Liver (tissue), 3 donors: ENCODE data around the gene ARF1.

ENCODE experiments used
- CTCF ChIP-seq: fragments of 150-350 bp; IDR thresholded peaks from 2 replicates; pipeline ENCODE4 v1.5.1; 2017; ENCODE audit warnings: improper control_type of control experiment, low read depth, low read length; ENCODE audit not compliant: missing input control
- FOXA1 ChIP-seq: IDR thresholded peaks from 2 replicates; pipeline ENCODE4 v1.6.1; 2016; ENCODE audit warnings: antibody characterized with exemption
- FOXA2 ChIP-seq: IDR thresholded peaks from 2 replicates; pipeline ENCODE4 v1.6.1; 2016; ENCODE audit warnings: antibody characterized with exemption
- HNF4G ChIP-seq: IDR thresholded peaks from 2 replicates; pipeline ENCODE4 v1.6.1; 2016; ENCODE audit warnings: antibody characterized with exemption
- JUND ChIP-seq, 2 donors: IDR thresholded peaks; 2 replicates each; pipeline ENCODE4 v1.6.1; 2016; ENCODE audit warnings: antibody characterized with exemption in 2 of 2
- MAX ChIP-seq: IDR thresholded peaks from 2 replicates; pipeline ENCODE4 v1.6.1; 2016; ENCODE audit warnings: antibody characterized with exemption
- RAD21 ChIP-seq, 2 donors: IDR thresholded peaks; 2 replicates each; pipeline ENCODE4 v1.6.1; 2016; ENCODE audit warnings: antibody characterized with exemption in 2 of 2, mild to moderate bottlenecking in 2 of 2
- REST ChIP-seq: IDR thresholded peaks from 2 replicates; pipeline ENCODE4 v1.6.1; 2016; ENCODE audit warnings: antibody characterized with exemption, mild to moderate bottlenecking
- RXRA ChIP-seq, 2 donors: IDR thresholded peaks; 2 replicates each; pipeline ENCODE4 v1.6.1; 2017 to 2018; ENCODE audit warnings: antibody characterized with exemption in 2 of 2, mild to moderate bottlenecking in 1 of 2
- SP1 ChIP-seq: IDR thresholded peaks from 2 replicates; pipeline ENCODE4 v1.6.1; 2018; ENCODE audit warnings: antibody characterized with exemption, mild to moderate bottlenecking
- TAF1 ChIP-seq: conservative IDR thresholded peaks from 2 replicates; pipeline ENCODE4 v1.6.1; 2016; ENCODE audit warnings: antibody characterized with exemption, mild to moderate bottlenecking
- YY1 ChIP-seq: IDR thresholded peaks from 2 replicates; pipeline ENCODE4 v1.6.1; 2016; ENCODE audit warnings: antibody characterized with exemption, mild to moderate bottlenecking
- TF ChIP-seq, protein P1 (sequence below): IDR thresholded peaks from 2 replicates; pipeline ENCODE4 v1.6.1; 2016; ENCODE audit warnings: antibody characterized with exemption
- donor health status: healthy.
- donor health status: healthy.

DNA sequence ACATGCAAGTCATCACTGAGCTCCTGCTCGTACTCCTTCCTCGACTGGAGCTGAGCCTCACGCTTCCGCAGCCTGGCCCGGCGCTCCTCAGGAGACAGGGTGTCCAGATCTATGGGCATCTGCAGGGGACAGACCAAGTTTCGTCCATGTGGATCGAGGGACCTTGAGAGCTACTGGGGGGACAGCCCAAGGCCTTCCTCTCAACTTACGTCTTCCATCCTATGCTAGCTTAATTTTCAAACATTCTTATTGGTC lies 24.2 kb downstream of the ARF1 start:
- TF ChIP-seq MAX (no peak), CTCF (no peak), RAD21 (IDR thresholded peaks at IDR 0.05) (no peak), REST (no peak), RXRA (IDR thresholded peaks at IDR 0.05) (no peak), TAF1 (no peak), YY1 (no peak), FOXA2 (no peak), HNF4G (no peak), SP1 (no peak), JUND (IDR thresholded peaks at IDR 0.05) (no peak), FOXA1 (no peak)
- TF ChIP-seq, protein P1, sequence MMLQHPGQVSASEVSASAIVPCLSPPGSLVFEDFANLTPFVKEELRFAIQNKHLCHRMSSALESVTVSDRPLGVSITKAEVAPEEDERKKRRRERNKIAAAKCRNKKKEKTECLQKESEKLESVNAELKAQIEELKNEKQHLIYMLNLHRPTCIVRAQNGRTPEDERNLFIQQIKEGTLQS = no peak
